ENCODE results near the gene COQ7. TPM values are rescaled to one million over a fixed set of nuclear protein-coding genes. Genes with fewer than 3 reads are reported as not detected.

COQ7 gene
- total and polyA plus RNA-seq, 2 donors (not counting 1 experiment from before 2014, with no cell fraction given): 12.4 to 19.8 TPM

- Histone ChIP-seq H4K20me1 (ENCODE audit: control insufficient read depth, extremely low read depth, insufficient read depth, low read length) (no peaks in the 10 kb centered on the region), H3K9me3 (ENCODE audit: control insufficient read depth, insufficient read depth, low read depth, low read length) (no peaks in the 10 kb centered on the region), H3K9ac (ENCODE audit: insufficient read depth, low read length) (no peak overlapping the region), H3K27ac (ENCODE audit: insufficient read depth, low read length) (no peak overlapping the region), H3K79me2 (ENCODE audit: control insufficient read depth, insufficient read depth, low read length) (no peaks in the 10 kb centered on the region), H3K4me2 (ENCODE audit: extremely low read depth, insufficient read depth, low read length) (no peak overlapping the region), H3K36me3 (ENCODE audit: control insufficient read depth, insufficient read depth, low read length) (no peaks in the 10 kb centered on the region), H3K4me1 (ENCODE audit: control insufficient read depth, extremely low read depth, insufficient read depth, low read length) (no peaks in the 10 kb centered on the region), H3K4me3 (replicated peaks in 1 of 4; ENCODE audit: control extremely low read depth in 1 of 4, insufficient read depth in 1 of 4, low read depth in 3 of 4, low read length in 4 of 4) (no peak overlapping the region), H3K27me3 (ENCODE audit: control insufficient read depth, insufficient read depth, low read length) (no peaks in the 10 kb centered on the region), H2AFZ (ENCODE audit: low read length) (no peak overlapping the region)
- no peak for DNase-seq (ENCODE audit: low read depth in 2 of 2)
- TF ChIP-seq EZH2 (IDR thresholded peaks at IDR 0.05; ENCODE audit: low read length, missing control alignments): no peak
- TF ChIP-seq, protein P1, sequence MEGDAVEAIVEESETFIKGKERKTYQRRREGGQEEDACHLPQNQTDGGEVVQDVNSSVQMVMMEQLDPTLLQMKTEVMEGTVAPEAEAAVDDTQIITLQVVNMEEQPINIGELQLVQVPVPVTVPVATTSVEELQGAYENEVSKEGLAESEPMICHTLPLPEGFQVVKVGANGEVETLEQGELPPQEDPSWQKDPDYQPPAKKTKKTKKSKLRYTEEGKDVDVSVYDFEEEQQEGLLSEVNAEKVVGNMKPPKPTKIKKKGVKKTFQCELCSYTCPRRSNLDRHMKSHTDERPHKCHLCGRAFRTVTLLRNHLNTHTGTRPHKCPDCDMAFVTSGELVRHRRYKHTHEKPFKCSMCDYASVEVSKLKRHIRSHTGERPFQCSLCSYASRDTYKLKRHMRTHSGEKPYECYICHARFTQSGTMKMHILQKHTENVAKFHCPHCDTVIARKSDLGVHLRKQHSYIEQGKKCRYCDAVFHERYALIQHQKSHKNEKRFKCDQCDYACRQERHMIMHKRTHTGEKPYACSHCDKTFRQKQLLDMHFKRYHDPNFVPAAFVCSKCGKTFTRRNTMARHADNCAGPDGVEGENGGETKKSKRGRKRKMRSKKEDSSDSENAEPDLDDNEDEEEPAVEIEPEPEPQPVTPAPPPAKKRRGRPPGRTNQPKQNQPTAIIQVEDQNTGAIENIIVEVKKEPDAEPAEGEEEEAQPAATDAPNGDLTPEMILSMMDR (conservative IDR thresholded peaks at IDR 0.05 in 1 of 2, IDR thresholded peaks at IDR 0.05 in 1 of 2; ENCODE audit: low read depth in 1 of 2, low read length in 2 of 2): no peak
Observed at GRCh38 chr16:19033761-19034160, 33.7 kb upstream of the COQ7 start.

- no peaks in the 10 kb centered on the region for H3K27me3 ChIP-seq (ENCODE audit: control insufficient read depth, insufficient read depth, low read length)
- H2AFZ ChIP-seq (ENCODE audit: low read length): no peak overlapping the region
- no peaks in the 10 kb centered on the region for H3K4me1 ChIP-seq (ENCODE audit: control insufficient read depth, extremely low read depth, insufficient read depth, low read length)
- no peak overlapping the region for H3K4me3 ChIP-seq (replicated peaks in 1 of 4; ENCODE audit: control extremely low read depth in 1 of 4, insufficient read depth in 1 of 4, low read depth in 3 of 4, low read length in 4 of 4)
- no peak overlapping the region for H3K27ac ChIP-seq (ENCODE audit: insufficient read depth, low read length)
- no peak for DNase-seq (ENCODE audit: low read depth in 2 of 2)
- H4K20me1 ChIP-seq (ENCODE audit: control insufficient read depth, extremely low read depth, insufficient read depth, low read length): no peaks in the 10 kb centered on the region
- TF ChIP-seq EZH2 (IDR thresholded peaks at IDR 0.05; ENCODE audit: low read length, missing control alignments): no peak
- TF ChIP-seq, protein P1 (conservative IDR thresholded peaks at IDR 0.05 in 1 of 2, IDR thresholded peaks at IDR 0.05 in 1 of 2; ENCODE audit: low read depth in 1 of 2, low read length in 2 of 2): no peak
- H3K36me3 ChIP-seq (ENCODE audit: control insufficient read depth, insufficient read depth, low read length): no peaks in the 10 kb centered on the region
- no peak overlapping the region for H3K9ac ChIP-seq (ENCODE audit: insufficient read depth, low read length)
- no peak overlapping the region for H3K4me2 ChIP-seq (ENCODE audit: extremely low read depth, insufficient read depth, low read length)
- H3K9me3 ChIP-seq (ENCODE audit: control insufficient read depth, insufficient read depth, low read depth, low read length): no peaks in the 10 kb centered on the region
- H3K79me2 ChIP-seq (ENCODE audit: control insufficient read depth, insufficient read depth, low read length): no peaks in the 10 kb centered on the region
Observed at GRCh38 chr16:19040400-19040799, 27.0 kb upstream of the COQ7 start.

DNA sequence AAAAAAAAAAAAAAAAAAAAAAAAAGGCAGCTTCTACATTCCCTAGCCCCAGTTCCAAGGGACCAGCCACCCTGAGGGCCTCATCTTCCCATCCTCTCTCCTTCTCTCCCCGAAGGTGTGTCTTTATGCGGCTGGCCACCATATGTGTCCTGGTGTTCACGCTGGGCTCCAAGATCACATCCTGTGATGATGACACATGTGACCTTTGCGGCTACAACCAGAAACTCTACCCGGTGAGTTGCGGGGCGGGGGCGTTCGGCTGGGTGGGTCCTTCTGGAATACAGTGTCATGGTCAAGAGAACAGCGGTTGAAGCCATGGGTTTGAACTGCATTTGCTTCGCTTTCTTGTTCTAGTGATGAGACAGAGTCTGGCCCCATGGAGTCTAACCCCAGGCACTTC is 22.6 kb upstream of the COQ7 start:
- Histone ChIP-seq H3K9me3 (ENCODE audit: control insufficient read depth, insufficient read depth, low read depth, low read length) (no peaks in the 10 kb centered on the region), H3K4me1 (ENCODE audit: control insufficient read depth, extremely low read depth, insufficient read depth, low read length) (no peaks in the 10 kb centered on the region)
- no peak for DNase-seq (ENCODE audit: low read depth in 2 of 2)

More for the DNA sequence above, 22.6 kb upstream of the COQ7 start:
- Histone ChIP-seq H3K4me3 (replicated peaks in 1 of 4; ENCODE audit: control extremely low read depth in 1 of 4, insufficient read depth in 1 of 4, low read depth in 3 of 4, low read length in 4 of 4) (no peak overlapping the region), H3K4me2 (ENCODE audit: extremely low read depth, insufficient read depth, low read length) (no peak overlapping the region), H3K36me3 (ENCODE audit: control insufficient read depth, insufficient read depth, low read length) (no peaks in the 10 kb centered on the region), H3K9ac (ENCODE audit: insufficient read depth, low read length) (no peak overlapping the region), H2AFZ (ENCODE audit: low read length) (no peak overlapping the region), H3K27ac (ENCODE audit: insufficient read depth, low read length) (no peak overlapping the region), H3K27me3 (ENCODE audit: control insufficient read depth, insufficient read depth, low read length) (no peaks in the 10 kb centered on the region), H3K79me2 (ENCODE audit: control insufficient read depth, insufficient read depth, low read length) (no peaks in the 10 kb centered on the region), H4K20me1 (ENCODE audit: control insufficient read depth, extremely low read depth, insufficient read depth, low read length) (no peaks in the 10 kb centered on the region)
- TF ChIP-seq EZH2 (IDR thresholded peaks at IDR 0.05; ENCODE audit: low read length, missing control alignments): no peak
- TF ChIP-seq, protein P1 (conservative IDR thresholded peaks at IDR 0.05 in 1 of 2, IDR thresholded peaks at IDR 0.05 in 1 of 2; ENCODE audit: low read depth in 1 of 2, low read length in 2 of 2): no peak

Measured in fibroblast of lung (primary cell).